G401.6 (cell line): ENCODE data around the gene DSTN.
"Not testable (repeated sequence)": the region's sequence is repeated elsewhere in the genome, so short reads cannot be mapped to it uniquely, and the experiment has no call there.

Experiments used
- FAIRE-seq: peaks from 2 replicates; lab custom pipeline; 2012; peaks lifted over from hg19 to GRCh38; lab: Jason Lieb, UNC

Gene DSTN

DNA sequence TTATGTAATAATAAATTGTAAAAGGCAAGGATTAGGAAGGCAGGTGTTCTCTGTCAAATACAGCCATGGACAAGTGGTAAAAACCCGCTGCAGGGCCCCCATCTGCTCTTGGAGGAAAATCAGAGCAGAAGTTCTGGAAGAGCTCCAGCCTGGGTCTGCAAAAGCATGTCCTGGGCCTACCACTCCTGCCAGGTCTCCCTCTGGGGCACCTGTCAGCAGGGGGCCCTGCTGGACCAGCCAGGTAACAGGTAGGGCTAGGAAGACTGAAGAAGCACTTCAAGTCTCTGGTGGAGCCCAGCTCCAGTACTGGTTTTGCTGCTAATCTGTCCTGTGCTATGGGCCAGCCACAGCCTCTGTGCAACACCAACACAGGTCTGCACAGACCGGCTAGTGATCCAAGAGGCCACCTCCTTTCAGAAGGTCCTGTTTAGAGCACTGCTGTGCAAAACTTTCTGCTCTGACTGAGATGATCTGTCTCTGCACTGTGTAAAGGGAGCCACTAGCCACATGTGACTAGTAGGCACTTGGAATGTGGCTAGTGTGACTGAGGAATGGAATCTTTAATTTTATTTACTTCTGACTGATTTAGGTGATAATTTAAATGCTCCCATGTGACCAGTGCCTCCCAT, 82.0 kb downstream of the DSTN start:
- FAIRE-seq: no peak

DNA sequence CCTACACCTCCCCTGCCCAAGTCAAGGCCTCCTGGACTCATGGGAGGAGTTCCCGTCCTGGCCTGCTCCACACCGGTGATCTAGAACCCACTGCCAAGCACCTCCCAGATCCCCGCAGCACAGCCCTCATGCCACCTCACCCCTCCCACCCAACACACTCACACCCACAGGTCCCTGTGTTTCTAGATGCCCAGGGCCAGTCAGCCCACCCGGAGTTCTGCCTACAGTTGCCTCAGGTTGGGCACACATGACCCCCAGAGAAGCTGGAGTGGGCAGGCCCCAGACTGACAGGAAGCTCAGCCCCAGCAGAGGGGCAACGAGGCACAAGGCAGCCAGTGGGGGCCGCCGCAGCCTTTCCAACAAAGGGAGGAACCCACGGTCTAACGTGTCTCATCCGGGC, 82.5 kb downstream of the DSTN start:
- no peak for FAIRE-seq

DNA sequence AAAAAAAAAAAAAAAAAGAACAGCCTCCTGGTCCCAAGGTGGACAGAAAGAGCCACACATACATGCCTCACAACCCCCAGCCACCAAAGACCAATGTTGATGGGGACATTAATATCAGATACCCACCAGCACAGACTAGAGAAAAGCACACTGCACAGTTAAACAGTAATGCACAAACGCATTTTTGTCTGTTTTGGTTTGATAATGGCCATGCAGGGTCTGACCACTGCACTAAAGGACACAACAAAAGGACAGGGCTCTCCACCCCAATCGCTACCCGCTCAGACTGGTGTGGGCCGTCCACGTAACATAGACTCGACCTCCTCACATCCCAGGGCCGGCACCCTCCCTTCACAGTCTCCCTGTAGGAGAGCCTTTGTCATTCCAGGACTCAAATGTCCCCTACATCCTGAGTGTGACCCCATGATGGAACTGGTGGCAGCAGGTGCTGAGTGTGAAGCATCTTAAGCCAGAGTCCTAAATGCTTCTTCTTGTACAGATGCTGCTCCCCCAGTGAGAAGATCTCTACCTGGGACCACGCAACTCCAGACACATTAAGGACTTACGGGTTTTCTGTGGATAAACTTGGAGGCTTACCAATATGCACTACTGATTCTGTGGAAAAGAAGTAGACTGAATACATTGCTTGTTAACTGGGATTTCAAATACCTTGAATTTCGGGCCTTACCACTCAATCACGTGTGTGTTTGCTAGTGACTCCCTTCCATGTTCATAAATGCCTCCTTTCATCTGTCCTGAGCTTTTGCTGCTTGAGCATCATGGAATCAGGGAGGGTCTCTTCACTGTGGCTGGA, 84.2 kb downstream of the DSTN start:
- FAIRE-seq: no peak

DNA sequence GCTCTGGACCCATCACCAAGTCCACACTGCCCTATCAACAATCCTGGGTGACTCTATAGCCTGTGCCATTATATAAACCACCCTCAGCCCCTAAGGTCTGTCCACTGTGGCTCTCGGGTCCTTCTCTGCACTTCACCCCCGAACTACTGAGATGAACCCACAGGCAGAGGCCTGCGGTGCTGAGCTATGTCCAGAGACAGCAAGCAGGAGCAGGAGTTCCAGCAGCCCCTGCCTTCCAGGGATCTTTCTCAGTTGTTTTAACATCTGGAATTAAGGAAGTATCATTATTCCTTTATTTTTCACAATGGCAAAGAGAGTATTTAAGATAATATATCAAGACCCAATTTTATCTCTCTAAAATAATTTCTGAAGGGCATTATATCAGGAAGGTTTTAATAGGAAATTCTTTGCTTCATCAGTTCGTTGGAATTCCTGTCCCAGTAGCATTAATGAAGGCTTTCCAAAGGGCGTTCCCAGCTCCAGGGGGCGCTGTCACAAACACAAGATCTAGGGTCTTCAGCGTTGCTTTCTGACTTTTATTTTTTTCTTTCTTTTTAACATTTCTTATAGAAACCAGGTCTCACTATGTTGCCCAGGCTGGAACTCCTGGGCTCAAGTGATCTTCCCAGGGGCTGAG, 84.9 kb downstream of the DSTN start:
- peak; percentile 89 for FAIRE-seq

DNA sequence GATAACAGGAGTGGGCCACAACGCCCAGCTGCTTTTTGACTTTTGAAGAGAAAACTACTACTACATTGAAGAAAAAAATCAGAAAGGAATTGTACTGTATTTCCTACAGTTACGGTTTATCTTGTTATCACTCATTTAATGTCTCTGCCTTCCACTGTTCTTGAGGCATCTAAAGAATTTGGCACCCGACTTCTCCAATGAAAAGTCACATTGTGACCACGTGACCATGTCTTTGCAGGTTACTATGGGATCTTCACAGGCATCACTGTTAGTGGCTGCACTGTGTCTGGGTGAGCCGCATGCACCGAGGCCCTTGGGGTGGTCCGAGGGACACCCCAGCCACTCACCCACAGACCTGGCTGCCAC, 85.4 kb downstream of the DSTN start:
- FAIRE-seq: no peak

DNA sequence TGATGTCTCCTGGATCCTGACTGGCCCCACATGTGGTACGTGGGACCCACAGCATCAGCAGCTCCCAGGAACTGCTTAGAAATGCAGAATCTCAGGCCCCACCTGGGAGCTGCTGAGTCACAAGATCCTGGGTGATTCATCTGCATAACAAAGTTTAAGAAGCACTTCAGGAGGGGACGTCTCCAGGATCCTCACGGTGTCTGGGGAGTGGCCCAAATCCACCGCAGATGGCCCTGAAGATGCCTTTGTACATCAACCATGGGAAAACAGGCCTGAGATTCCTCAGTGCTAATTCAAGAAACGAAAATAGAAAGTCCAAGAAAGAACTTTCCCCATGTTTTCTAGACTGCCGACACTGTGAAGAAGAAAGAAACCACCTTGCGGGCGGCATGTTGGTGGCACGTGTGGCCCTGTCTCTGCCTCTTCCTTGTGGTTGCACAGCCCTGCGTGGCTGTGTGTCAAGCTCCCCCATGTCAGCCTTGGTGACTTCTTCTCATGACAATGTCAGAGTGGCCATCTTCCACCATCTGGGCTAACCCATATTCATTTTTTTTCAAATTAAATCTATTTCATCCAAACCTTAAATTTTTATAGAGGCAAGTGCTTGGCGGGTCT, 86.1 kb downstream of the DSTN start:
- no peak for FAIRE-seq

DNA sequence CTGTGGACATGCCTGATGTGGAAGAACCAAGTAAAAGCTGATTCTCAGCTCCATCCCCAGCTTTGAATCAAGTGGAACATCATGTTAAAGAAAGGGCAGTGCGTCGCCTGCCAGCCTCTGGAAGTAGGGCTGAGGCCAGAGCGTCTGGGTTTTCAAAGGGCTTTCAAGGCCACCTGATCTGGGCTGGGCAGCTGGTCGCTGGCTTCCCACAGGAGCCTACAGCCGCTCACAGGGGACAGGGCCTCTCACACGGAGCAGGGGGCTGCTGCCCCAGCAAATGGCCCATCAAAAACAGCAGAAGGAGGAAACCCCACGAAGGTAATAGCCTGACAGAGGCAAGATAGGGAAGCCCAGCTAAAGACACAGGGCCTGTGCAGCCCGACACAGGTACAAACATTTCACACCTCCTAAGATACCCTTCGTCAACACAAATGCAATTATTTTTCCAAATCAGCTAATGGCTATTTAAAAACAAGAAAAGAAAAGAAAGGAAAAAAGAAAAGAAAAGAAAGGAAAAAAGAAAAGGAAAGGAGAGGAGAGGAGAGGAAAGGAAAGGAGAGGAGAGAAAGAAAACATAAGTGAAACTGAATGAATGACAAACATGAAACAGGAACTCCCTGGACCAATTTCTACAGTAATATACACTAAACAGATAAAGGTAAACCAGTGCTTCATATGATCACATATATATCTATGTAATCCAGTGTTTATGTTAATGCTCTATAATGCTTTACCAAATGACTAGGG, 87.4 kb downstream of the DSTN start:
- no peak for FAIRE-seq

DNA sequence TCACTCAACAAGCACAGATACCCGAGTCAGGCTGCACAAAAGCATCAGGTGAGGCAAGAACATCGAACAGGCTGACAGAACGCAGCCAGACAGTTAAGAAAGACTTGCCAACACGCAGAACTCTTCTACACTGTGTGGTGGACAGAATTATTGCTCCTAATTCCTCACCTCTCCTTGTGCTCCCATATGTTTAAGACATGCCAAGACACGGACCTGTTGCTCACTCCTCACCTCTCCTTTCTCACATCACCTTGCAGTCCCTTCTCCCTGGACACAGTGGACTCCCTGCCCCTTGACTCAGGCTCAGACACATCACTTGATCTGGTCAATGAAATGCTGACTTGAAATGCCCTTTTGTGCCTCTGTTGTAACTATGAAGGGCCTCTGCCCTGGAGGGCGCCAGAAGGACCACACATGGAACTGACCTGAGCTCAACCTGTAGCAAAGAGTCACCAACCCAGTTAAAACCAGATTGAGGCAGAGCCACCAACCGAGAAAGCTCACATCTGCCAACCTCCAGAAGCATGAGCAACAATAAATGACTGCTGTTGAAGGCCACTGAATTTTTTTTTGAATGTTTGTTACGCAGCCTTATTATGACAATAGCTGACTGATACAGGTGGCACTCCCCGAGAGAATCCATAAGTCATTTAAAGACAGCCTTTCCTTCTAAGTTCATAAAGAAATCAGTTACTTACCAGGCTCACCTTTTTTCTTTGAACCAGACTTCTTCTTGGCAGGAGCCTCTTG, 88.2 kb downstream of the DSTN start:
- no peak for FAIRE-seq

DNA sequence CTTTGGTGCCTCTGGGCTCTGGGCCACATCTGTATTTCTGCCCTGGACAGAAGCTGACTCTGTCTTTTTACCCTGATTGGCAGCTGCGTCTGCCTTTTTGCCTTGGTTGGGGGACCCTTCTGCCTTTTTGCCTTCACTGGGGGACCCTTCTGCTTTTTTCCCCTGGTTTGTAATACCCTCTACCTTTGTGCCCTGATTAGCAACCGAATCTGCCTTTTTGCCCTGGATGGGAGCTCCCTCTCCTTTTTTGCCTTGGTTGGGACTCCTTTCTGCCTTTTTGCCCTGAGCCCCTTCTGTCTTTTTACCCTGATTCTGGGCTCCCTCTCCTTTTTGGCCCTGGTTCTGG, 88.7 kb downstream of the DSTN start:
- FAIRE-seq: no peak

DNA sequence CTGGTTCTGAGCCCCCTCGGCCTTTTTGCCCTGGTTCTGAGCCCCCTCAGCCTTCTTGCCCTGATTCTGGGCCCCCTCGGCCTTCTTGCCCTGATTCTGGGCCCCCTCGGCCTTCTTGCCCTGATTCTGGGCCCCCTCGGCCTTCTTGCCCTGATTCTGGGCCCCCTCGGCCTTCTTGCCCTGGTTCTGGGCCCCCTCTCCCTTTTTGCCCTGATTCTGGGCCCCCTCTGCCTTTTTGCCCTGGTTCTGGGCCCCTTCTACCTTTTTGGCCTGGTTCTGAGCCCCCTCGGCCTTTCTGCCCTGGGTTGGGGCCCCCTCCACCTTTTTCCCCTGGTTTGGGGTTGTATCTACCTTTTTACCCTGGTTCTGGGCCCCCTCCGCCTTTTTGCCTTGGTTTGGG, 89.5 kb downstream of the DSTN start:
- not testable (repeated sequence) for FAIRE-seq
